ENCODE data around the gene ARHGAP10. TPM values are rescaled to one million over a fixed set of nuclear protein-coding genes. Genes with fewer than 3 reads are reported as not detected.

The ARHGAP10 gene
- total RNA-seq, 1 donor from 2014 or later: 28.0 TPM

DNA sequence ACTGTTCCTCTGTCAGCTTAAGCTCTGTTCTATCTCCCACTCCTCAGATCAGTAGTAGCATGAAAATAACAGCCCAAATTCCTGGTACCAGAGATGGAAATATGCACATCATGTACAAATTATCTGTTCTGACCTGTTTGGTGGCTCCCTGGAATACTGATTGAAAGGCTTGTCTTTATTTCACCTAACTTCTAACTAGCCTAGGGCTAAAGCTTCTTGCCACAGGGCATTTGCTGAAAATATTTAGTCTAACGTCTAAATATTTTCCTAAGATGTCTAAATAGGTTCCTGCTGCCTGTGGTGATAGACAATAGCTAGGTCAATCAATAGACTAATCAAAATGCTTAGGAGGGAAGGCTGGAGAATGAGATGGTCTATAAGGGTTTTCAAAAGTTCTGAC is 35.0 kb upstream of the ARHGAP10 start:
- no peak overlapping the region for H3K27ac ChIP-seq (ENCODE audit: low read depth, low read length)
- no peaks in the 10 kb centered on the region for H3K36me3 ChIP-seq (ENCODE audit: insufficient read depth, low read length)
- no peaks in the 10 kb centered on the region for H4K20me1 ChIP-seq (ENCODE audit: insufficient read depth, low read length)
- H3K4me3 ChIP-seq (ENCODE audit: insufficient read depth, low read depth, low read length): no peak overlapping the region
- no peak overlapping the region for H3K4me2 ChIP-seq (ENCODE audit: low read length)
- H3K36me3 Mint-ChIP-seq (ENCODE audit: low read depth, unreplicated experiment): no peaks in the 10 kb centered on the region
- H2AFZ ChIP-seq (ENCODE audit: low read depth, low read length): no peak overlapping the region
- no peaks in the 10 kb centered on the region for H3K9me3 Mint-ChIP-seq (ENCODE audit: unreplicated experiment)
- DNase-seq (ENCODE audit: low read depth) (no peak), FAIRE-seq (no peak)
- H3K4me3 Mint-ChIP-seq (ENCODE audit: unreplicated experiment): no peak overlapping the region
- no peak overlapping the region for H3K9ac ChIP-seq (ENCODE audit: low read length)
- no peaks in the 10 kb centered on the region for H3K9me3 ChIP-seq (ENCODE audit: insufficient read depth, low read depth, low read length)
- TF ChIP-seq EZH2 (IDR thresholded peaks at IDR 0.05; ENCODE audit: insufficient read depth, low read length): no peak
- TF ChIP-seq, protein P1, sequence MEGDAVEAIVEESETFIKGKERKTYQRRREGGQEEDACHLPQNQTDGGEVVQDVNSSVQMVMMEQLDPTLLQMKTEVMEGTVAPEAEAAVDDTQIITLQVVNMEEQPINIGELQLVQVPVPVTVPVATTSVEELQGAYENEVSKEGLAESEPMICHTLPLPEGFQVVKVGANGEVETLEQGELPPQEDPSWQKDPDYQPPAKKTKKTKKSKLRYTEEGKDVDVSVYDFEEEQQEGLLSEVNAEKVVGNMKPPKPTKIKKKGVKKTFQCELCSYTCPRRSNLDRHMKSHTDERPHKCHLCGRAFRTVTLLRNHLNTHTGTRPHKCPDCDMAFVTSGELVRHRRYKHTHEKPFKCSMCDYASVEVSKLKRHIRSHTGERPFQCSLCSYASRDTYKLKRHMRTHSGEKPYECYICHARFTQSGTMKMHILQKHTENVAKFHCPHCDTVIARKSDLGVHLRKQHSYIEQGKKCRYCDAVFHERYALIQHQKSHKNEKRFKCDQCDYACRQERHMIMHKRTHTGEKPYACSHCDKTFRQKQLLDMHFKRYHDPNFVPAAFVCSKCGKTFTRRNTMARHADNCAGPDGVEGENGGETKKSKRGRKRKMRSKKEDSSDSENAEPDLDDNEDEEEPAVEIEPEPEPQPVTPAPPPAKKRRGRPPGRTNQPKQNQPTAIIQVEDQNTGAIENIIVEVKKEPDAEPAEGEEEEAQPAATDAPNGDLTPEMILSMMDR (IDR thresholded peaks at IDR 0.05; ENCODE audit: insufficient read depth, low read depth, low read length): no peak
- no peak overlapping the region for H3K27ac Mint-ChIP-seq (ENCODE audit: unreplicated experiment)
- no peaks in the 10 kb centered on the region for H3K27me3 ChIP-seq (ENCODE audit: insufficient read depth, low read length)
- no peaks in the 10 kb centered on the region for H3K4me1 ChIP-seq (ENCODE audit: insufficient read depth, low read length)
- H3K79me2 ChIP-seq (ENCODE audit: insufficient read depth, low read length): no peaks in the 10 kb centered on the region
- H3K4me1 Mint-ChIP-seq (ENCODE audit: low read depth, unreplicated experiment): no peaks in the 10 kb centered on the region
- H3K27me3 Mint-ChIP-seq (ENCODE audit: low read depth, unreplicated experiment): no peaks in the 10 kb centered on the region

DNA sequence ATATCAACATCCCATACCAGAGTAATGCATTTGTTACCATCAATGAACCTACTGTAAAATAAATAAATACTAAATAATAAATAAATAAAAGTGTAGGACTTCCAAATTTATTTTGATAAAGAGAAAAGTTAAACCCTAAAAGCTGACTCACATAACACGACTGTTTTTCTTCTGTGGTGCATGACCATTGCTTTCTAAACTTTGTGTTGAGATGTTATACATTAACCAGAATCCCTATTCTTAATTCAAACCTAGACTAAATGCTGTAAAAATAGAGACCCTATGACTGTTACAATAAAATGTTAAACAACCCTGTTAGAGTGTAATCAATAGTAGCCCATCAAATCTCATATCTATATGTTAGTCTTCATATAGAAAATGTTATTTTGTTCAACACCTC is 27.0 kb upstream of the ARHGAP10 start:
- no peaks in the 10 kb centered on the region for H3K36me3 Mint-ChIP-seq (ENCODE audit: low read depth, unreplicated experiment)
- no peak for DNase-seq (ENCODE audit: low read depth)

More for the DNA sequence above, 27.0 kb upstream of the ARHGAP10 start:
- TF ChIP-seq, protein P1 (IDR thresholded peaks at IDR 0.05; ENCODE audit: insufficient read depth, low read depth, low read length): no peak
- no peak for TF ChIP-seq EZH2 (IDR thresholded peaks at IDR 0.05; ENCODE audit: insufficient read depth, low read length)
- Histone ChIP-seq H3K4me2 (ENCODE audit: low read length) (no peak overlapping the region), H3K36me3 (ENCODE audit: insufficient read depth, low read length) (no peaks in the 10 kb centered on the region), H4K20me1 (ENCODE audit: insufficient read depth, low read length) (no peaks in the 10 kb centered on the region), H3K9me3 (ENCODE audit: insufficient read depth, low read depth, low read length) (no peaks in the 10 kb centered on the region), H3K9ac (ENCODE audit: low read length) (no peak overlapping the region), H3K4me1 (ENCODE audit: insufficient read depth, low read length) (no peaks in the 10 kb centered on the region), H2AFZ (ENCODE audit: low read depth, low read length) (no peak overlapping the region), H3K27ac (ENCODE audit: low read depth, low read length) (no peak overlapping the region), H3K79me2 (ENCODE audit: insufficient read depth, low read length) (no peaks in the 10 kb centered on the region), H3K4me3 (ENCODE audit: insufficient read depth, low read depth, low read length) (no peak overlapping the region), H3K27me3 (ENCODE audit: insufficient read depth, low read length) (no peaks in the 10 kb centered on the region)
- no peak overlapping the region for H3K4me3 Mint-ChIP-seq (ENCODE audit: unreplicated experiment)
- no peaks in the 10 kb centered on the region for H3K27me3 Mint-ChIP-seq (ENCODE audit: low read depth, unreplicated experiment)
- no peaks in the 10 kb centered on the region for H3K4me1 Mint-ChIP-seq (ENCODE audit: low read depth, unreplicated experiment)
- no peak for FAIRE-seq
- no peaks in the 10 kb centered on the region for H3K9me3 Mint-ChIP-seq (ENCODE audit: unreplicated experiment)
- no peak overlapping the region for H3K27ac Mint-ChIP-seq (ENCODE audit: unreplicated experiment)

Measured in astrocyte (in vitro differentiated cells and primary cell).